Epithelial cell of proximal tubule (primary cell): ENCODE measurements around the gene SGSH. TPM values are rescaled to one million over a fixed set of nuclear protein-coding genes. Genes with fewer than 3 reads are reported as not detected.

Experiments
- DNase-seq: peaks from one replicate; pipeline ENCODE4 v3.0.0-alpha.2; 2011; ENCODE audit warnings: low read depth
- H3K4me3 ChIP-seq: 2 replicates; pipeline ENCODE4 v1.5.1; 2011; ENCODE audit warnings: low read depth, mild to moderate bottlenecking, low read length
- total RNA-seq: library from RNA; depleted of rRNA; stranded (reverse); fragments of >200 nt; gene quantifications from 2 replicates; pipeline ENCODE4 v1.2.3, GENCODE V29; 2015
- TF ChIP-seq, protein P1 (sequence below): conservative IDR thresholded peaks from 2 replicates; pipeline ENCODE4 v1.5.1; 2012; ENCODE audit warnings: low read depth, mild to moderate bottlenecking, low read length

SGSH gene
- total RNA-seq, 1 donor from 2014 or later, result 24.2 TPM

DNA sequence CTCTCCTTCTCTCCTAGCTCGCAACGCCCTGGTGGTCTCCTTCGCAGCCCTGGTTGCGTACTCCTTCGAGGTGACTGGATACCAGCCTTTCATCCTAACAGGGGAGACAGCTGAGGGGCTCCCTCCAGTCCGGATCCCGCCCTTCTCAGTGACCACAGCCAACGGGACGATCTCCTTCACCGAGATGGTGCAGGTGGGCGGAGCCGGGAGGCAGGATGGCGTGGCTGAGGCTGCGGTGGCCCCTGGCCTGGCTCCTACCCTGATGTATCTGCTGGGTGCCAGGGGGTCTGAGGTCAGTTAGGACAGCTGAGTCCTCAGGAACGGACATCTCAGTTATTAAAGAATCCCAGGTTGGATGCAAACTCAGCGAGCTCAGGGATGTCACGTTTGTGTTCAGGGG is 16.8 kb upstream of the SGSH start:
- H3K4me3 ChIP-seq, result no peak overlapping the region
- DNase-seq, result no peak
- TF ChIP-seq, protein P1, sequence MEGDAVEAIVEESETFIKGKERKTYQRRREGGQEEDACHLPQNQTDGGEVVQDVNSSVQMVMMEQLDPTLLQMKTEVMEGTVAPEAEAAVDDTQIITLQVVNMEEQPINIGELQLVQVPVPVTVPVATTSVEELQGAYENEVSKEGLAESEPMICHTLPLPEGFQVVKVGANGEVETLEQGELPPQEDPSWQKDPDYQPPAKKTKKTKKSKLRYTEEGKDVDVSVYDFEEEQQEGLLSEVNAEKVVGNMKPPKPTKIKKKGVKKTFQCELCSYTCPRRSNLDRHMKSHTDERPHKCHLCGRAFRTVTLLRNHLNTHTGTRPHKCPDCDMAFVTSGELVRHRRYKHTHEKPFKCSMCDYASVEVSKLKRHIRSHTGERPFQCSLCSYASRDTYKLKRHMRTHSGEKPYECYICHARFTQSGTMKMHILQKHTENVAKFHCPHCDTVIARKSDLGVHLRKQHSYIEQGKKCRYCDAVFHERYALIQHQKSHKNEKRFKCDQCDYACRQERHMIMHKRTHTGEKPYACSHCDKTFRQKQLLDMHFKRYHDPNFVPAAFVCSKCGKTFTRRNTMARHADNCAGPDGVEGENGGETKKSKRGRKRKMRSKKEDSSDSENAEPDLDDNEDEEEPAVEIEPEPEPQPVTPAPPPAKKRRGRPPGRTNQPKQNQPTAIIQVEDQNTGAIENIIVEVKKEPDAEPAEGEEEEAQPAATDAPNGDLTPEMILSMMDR, result no peak

DNA sequence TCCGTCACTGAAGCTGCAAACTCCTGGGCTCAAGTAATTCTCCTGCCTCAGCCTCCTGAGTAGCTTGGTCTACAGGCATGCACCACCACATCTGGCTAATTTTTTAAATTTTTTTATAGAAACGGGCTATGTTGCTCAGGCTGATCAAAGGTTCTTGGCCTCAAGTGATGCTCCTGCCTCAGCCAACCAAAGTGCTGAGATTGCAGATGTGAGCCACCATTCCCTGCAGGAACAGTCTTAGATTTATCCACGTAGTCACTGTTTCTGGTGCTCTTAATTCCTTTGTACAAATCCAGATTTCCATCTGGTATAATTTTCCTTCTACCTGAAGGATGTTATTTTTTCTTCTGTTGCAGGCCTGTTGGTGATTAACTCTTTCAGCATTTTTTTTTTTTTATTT is 13.1 kb upstream of the SGSH start:
- H3K4me3 ChIP-seq, result no peak overlapping the region
- DNase-seq, result no peak
- TF ChIP-seq, protein P1, result no peak

DNA sequence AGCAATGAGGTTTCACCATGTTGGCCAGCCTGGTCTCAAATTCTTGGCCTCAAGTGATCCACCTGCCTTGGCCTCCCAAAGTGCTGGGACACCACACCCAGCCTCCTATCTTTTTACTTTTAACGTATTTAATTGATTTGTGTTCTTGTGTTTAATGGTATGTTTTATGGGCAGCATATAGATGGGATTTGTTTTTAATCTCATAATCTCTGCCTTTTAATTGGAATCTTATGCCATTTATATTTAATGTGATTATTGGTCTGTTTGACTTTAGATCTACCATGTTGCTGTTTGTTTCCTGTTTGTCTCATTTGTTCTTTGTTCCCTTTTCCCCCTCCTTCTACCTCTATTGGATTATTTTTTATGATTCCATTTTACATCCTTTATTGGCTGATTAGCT is 12.3 kb upstream of the SGSH start:
- H3K4me3 ChIP-seq, result no peak overlapping the region
- TF ChIP-seq, protein P1, result no peak
- no peak for DNase-seq

DNA sequence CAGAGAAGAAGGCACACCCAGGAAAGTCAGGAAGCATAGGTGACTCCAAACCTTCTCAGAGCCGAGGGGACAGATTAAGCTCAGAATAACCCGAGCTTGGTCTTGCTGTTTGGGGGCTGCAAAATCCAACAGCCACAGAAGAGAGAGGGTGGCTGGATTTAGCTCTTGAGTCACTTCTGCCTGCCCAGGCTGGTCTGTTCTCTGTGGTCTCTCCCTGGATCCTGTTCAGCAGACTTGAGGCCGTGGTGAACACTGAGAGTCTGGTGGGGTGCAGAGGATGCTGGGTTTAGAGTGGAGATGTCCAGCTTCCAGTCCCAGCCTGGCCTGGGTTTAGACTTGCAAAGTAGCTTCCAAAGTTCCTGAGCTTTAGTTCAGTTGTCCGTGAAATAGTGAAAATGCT is 8.9 kb upstream of the SGSH start:
- DNase-seq, result no peak
- no peak overlapping the region for H3K4me3 ChIP-seq
- TF ChIP-seq, protein P1, result no peak

DNA sequence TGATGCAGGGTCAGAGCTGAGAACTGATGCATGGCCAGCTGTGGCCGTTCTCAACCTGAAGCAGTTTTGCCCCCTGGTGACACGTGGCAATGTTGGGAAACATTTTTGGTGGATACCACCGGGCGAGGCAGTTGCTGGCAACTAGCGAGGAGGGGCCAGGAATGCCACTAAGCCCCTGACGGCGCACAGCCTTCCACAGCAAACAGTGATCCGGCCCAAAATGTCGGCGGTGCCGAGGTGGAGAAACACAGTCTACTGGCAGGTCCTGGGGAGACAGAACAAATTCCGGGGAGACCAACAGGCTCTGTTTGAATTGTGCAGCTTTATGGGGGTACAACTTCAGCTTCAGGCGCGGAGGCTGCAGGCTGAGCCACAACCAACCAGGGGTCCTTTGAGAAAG is 8.3 kb upstream of the SGSH start:
- TF ChIP-seq, protein P1, result no peak
- no peak for DNase-seq

DNA sequence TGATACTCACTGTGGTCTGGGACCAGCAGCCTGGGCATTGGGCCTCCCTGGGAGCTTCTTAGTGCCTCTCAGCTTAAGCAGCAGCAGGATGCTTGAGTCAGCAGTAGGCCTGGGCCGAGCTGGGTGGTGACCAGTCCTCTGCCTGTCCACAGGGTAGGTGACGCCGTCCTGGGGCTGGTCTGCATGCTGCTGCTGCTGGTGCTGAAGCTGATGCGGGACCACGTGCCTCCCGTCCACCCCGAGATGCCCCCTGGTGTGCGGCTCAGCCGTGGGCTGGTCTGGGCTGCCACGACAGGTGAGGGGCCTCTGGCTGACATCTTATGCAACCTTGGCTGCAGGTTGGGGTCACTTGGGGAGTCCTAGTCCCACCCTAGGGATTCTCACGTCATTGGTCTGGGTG is 7.5 kb upstream of the SGSH start:
- TF ChIP-seq, protein P1, result no peak
- no peak overlapping the region for H3K4me3 ChIP-seq
- no peak for DNase-seq

More for the DNA sequence above, 8.3 kb upstream of the SGSH start:
- H3K4me3 ChIP-seq, result no peak overlapping the region

DNA sequence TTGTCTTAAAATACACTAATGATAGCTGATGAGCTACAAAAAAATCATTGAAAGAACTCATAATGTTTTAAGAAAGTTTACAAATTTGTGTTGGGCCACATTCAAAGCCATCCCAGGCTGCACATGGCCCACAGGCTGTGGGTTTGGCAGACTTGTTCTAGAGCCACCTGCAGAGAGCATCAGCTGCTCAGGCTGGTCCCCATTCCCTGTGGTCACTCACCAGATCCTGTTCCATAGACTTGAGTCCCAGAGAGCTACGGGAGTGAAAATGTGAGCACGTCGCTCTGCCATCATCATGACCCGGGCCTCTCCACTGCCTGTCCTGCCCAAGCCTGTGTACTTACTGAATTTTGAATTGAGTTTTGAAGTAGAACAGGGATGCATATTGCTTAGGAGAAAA is 7.0 kb upstream of the SGSH start:
- no peak for DNase-seq
- TF ChIP-seq, protein P1, result no peak
- no peak overlapping the region for H3K4me3 ChIP-seq
